Breast epithelium (tissue), 3 donors: Measurements from ENCODE around the gene FGGY.

Experiments used
- CTCF ChIP-seq, 3 donors: fragments of 450-650 bp; IDR thresholded peaks; one replicate each; pipeline ENCODE4 v1.5.1; 2016 to 2017; ENCODE audit warnings: antibody characterized with exemption in 3 of 3, mild to moderate bottlenecking in 3 of 3, moderate library complexity in 3 of 3
- POLR2A ChIP-seq: fragments of 450-650 bp; IDR thresholded peaks from one replicate; pipeline ENCODE4 v1.6.1; 2016; ENCODE audit warnings: antibody characterized with exemption, mild to moderate bottlenecking, moderate library complexity
- POLR2AphosphoS5 ChIP-seq, 3 donors: sonication (generic); formaldehyde crosslinking; IDR thresholded peaks; one replicate each; pipeline ENCODE4 v1.6.1; 2017; ENCODE audit warnings: antibody characterized with exemption in 3 of 3

GRCh38 chr1:59266180-59266926, 30.5 kb upstream of the FGGY start:
- TF ChIP-seq POLR2A (no peak), CTCF (IDR thresholded peaks at IDR 0.05) (no peak), POLR2AphosphoS5 (IDR thresholded peaks at IDR 0.05) (no peak)
